Kidney epithelial cell (primary cell): ENCODE measurements around the gene CYFIP1. TPM values are rescaled to one million over a fixed set of nuclear protein-coding genes. Genes with fewer than 3 reads are reported as not detected.

Experiments used
- DNase-seq: peaks from one replicate; pipeline ENCODE4 v3.0.0-alpha.2; 2010; ENCODE audit warnings: low read depth
- H3K27me3 ChIP-seq: 2 replicates; pipeline ENCODE4 v1.6.0; 2011; ENCODE audit warnings: low read length; ENCODE audit not compliant: control insufficient read depth, insufficient read depth
- H3K36me3 ChIP-seq: 2 replicates; pipeline ENCODE4 v1.5.1; 2011; ENCODE audit warnings: low read length; ENCODE audit not compliant: control insufficient read depth, insufficient read depth
- H3K4me3 ChIP-seq: 2 replicates; pipeline ENCODE4 v1.5.1; 2011; ENCODE audit warnings: low read depth, mild to moderate bottlenecking, control low read depth, low read length
- CTCF ChIP-seq: IDR thresholded peaks from 2 replicates; pipeline ENCODE4 v1.5.1; 2011; ENCODE audit warnings: mild to moderate bottlenecking, moderate library complexity, low read length, control low read depth, inconsistent platforms; ENCODE audit not compliant: insufficient read depth, poor library complexity, severe bottlenecking
- total RNA-seq: library from RNA; depleted of rRNA; stranded (reverse); fragments of >200 nt; gene quantifications from 2 replicates; pipeline ENCODE4 v1.2.3, GENCODE V29; 2015

The CYFIP1 gene
- total RNA-seq, 1 donor from 2014 or later, result 110 TPM

- Histone ChIP-seq H3K36me3 (no peaks in the 10 kb centered on the region), H3K27me3 (no peaks in the 10 kb centered on the region), H3K4me3 (no peak overlapping the region)
- peak; percentile 38 for DNase-seq
- no peak for TF ChIP-seq CTCF
Measured at GRCh38 chr15:22949074-22949547, 31.1 kb downstream of the CYFIP1 start.

GRCh38 chr15:22948056-22948455, 32.1 kb downstream of the CYFIP1 start:
- H3K36me3 ChIP-seq, result no peaks in the 10 kb centered on the region
- H3K4me3 ChIP-seq, result no peak overlapping the region
- no peak for TF ChIP-seq CTCF
- H3K27me3 ChIP-seq, result no peaks in the 10 kb centered on the region
- no peak for DNase-seq

GRCh38 chr15:22947101-22948000, 32.8 kb downstream of the CYFIP1 start:
- Histone ChIP-seq H3K4me3 (no peak overlapping the region), H3K27me3 (no peaks in the 10 kb centered on the region), H3K36me3 (peaks cover 2% of the 10 kb centered on the region)
- no peak for TF ChIP-seq CTCF
- DNase-seq, result no peak

GRCh38 chr15:22945071-22945470, 35.1 kb downstream of the CYFIP1 start:
- TF ChIP-seq CTCF, result no peak
- DNase-seq, result no peak

GRCh38 chr15:22944651-22945050, 35.5 kb downstream of the CYFIP1 start:
- peaks cover 2% of the 10 kb centered on the region for H3K36me3 ChIP-seq

More at GRCh38 chr15:22945071-22945470, 35.1 kb downstream of the CYFIP1 start:
- Histone ChIP-seq H3K36me3 (peaks cover 2% of the 10 kb centered on the region), H3K4me3 (no peak overlapping the region), H3K27me3 (no peaks in the 10 kb centered on the region)

More at GRCh38 chr15:22944651-22945050, 35.5 kb downstream of the CYFIP1 start:
- no peak for DNase-seq
- Histone ChIP-seq H3K27me3 (no peaks in the 10 kb centered on the region), H3K4me3 (no peak overlapping the region)
- no peak for TF ChIP-seq CTCF
